BJ (cell line): ENCODE data around the gene UNG. TPM values are rescaled to one million over a fixed set of nuclear protein-coding genes. Genes with fewer than 3 reads are reported as not detected.

ENCODE experiments used
- CTCF ChIA-PET: fragments of 350-600 bp; formaldehyde crosslinking; extraction: SDS; loops from one replicate; lab custom pipeline; 2021; ENCODE audit warnings: antibody characterized with exemption, inconsistent platforms; lab: Yijun Ruan, JAX
- POLR2A ChIA-PET: fragments of 300-600 bp; sonication (Branson Sonifier 250); formaldehyde crosslinking; extraction: SDS; loops from one replicate; lab custom pipeline; 2021; ENCODE audit warnings: antibody characterized with exemption; lab: Charles Lee
- DNase-seq: peaks from one replicate; pipeline ENCODE4 v3.0.0-alpha.2; 2011; ENCODE audit warnings: low read depth
- H3K27me3 ChIP-seq: 2 replicates; pipeline ENCODE4 v1.6.0; 2011; ENCODE audit warnings: low read length; ENCODE audit not compliant: control insufficient read depth, insufficient read depth
- H3K36me3 ChIP-seq: 2 replicates; pipeline ENCODE4 v1.5.1; 2011; ENCODE audit warnings: low read length; ENCODE audit not compliant: control insufficient read depth, insufficient read depth
- H3K4me3 ChIP-seq: 2 replicates; pipeline ENCODE4 v1.5.1; 2011; ENCODE audit warnings: low read depth, mild to moderate bottlenecking, control low read depth, low read length
- CTCF ChIP-seq: IDR thresholded peaks from 2 replicates; pipeline ENCODE4 v1.5.1; 2011; ENCODE audit warnings: low read depth, mild to moderate bottlenecking, control low read depth, inconsistent platforms, low read length, moderate library complexity; ENCODE audit not compliant: insufficient read depth
- polyA plus RNA-seq: library from polyadenylated mRNA; depleted of rRNA; stranded (reverse); fragments of >200 nt; gene quantifications from 2 replicates; pipeline ENCODE4 v1.2.3, GENCODE V29; 2011

Gene UNG
- polyA plus RNA-seq, 1 experiment = 10.4 TPM

GRCh38 chr12:109088818-109089217, 8.6 kb upstream of the UNG start:
- Histone ChIP-seq H3K36me3 (peaks cover 11% of the 10 kb centered on the region), H3K27me3 (no peaks in the 10 kb centered on the region), H3K4me3 (no peak overlapping the region)
- no peak for DNase-seq
- POLR2A ChIA-PET = no interaction called here
- no peak for TF ChIP-seq CTCF
- CTCF ChIA-PET = interaction anchor here (1.5 to 1.9 kb wide), 2 partner anchors 23 kb away, joined by 4 to 5 read pairs; no protein-coding TSS in a partner anchor

DNA sequence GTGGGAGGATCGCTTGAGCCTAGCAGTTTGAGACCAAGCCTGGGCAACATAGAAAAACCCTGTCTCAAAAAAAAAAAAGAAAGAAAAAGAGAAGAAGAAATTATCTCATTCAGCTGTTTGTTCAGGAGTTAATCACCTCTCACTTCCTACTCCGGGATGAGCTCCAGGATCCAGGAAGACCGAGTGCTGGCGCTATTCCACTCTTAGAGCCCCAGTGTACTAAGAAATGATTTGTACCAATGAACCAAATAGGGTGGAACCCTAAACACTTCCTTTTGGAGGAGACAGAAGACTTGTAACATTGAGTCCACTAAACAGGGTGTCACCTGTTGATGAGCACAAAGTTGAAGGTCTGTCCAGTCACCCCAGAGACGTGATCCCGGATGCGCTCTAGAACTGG, 7.7 kb upstream of the UNG start:
- TF ChIP-seq CTCF = no peak
- DNase-seq = no peak
- H3K4me3 ChIP-seq = no peak overlapping the region
- H3K36me3 ChIP-seq = peaks cover 10% of the 10 kb centered on the region
- ChIA-PET CTCF (interaction anchor here (1.5 kb wide), 1 partner anchor 22 kb away, joined by 4 read pairs; no protein-coding TSS in a partner anchor), POLR2A (no interaction called here)
- H3K27me3 ChIP-seq = no peaks in the 10 kb centered on the region

DNA sequence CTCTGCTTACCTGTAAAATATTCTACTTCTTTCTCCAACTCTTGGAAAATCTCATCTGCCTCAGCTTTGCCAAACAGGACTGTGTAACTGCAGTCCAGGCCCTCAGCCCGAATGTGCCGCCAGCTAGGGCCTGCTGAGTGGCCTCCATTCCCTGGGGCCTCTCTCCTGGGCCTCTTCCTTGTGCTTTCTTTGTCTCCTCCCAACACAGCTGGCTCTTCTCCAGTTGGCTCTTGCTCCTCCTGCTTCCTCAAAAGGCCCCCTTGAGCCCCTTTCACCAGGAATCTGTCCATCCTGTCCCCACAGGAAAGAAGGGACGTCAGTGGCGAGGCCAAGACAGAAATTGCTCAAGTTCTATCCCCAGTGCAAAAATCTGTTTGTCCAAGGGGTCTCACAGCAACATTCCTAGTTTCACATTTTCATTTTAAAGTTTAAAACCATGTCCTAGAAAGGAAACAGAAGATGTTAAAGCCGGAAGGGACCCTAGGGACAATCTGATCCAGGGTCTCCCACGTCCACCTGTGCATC, 4.8 kb upstream of the UNG start:
- DNase-seq = no peak
- CTCF ChIA-PET = interaction anchor here (0.7 to 1.8 kb wide), 19 partner anchors 8 to 522 kb away, joined by 3 to 8 read pairs (median 4); partner anchors contain the start of gene SVOP
- Histone ChIP-seq H3K27me3 (no peaks in the 10 kb centered on the region), H3K36me3 (peaks cover 4% of the 10 kb centered on the region; the same call in 1 of the 2 replicates), H3K4me3 (peak overlapping the region; percentile 58)
- TF ChIP-seq CTCF = no peak
- POLR2A ChIA-PET = interaction anchor here (0.5 kb wide), 1 partner anchor 253 kb away, joined by 3 read pairs; no protein-coding TSS in a partner anchor

DNA sequence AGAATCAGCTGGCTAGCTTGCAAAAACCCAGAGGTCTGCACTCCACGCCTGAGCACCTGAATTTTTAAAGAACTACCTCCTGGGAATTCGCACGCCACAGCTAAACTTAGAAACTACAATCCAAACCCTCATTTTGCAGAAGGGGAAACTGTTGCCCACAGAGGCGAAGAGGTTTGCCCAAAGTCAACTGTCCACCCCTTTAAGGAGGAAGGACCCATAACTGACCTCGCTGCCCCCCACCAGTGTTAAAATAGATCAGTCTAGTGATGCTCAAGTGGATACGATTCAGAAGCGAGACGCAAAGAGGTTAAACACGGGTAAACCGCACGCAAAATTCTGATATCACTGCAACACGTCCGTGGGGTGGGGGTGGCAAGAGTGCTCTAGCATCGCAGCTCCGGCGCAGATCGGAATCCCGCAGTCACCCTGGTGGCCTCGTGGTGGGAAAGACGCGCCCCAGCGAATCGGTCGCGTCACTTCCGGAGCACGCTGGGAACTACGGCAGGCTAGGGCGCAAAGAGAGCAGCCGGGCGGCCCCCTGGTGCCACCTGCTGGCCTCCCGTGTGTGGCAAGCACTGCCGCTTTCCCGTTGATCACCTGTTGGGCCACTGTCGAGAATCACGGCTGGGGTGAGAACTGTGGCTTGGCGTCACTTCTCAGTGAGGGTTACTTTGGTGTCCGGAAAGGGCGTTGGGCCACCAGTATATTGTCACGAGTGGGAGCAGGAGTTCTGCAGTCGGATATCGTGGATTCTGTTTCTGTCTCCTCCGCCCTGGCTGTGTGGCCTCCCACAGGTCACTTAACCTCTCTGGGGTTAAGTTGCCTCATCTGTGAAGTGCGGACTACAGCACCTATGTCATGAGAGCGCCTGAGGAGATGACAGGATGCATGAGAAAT, 4.1 kb upstream of the UNG start, which contains the start of gene ALKBH2:
TSS of gene ALKBH2 (minus strand) at position 451 of the 897 bp plus-strand sequence. CDS start 686 bp downstream, outside the sequence.
- Histone ChIP-seq H3K27me3 (no peaks in the 10 kb centered on the region), H3K4me3 (peak within 1 kb of the TSS; percentile 58), H3K36me3 (peaks cover 3% of the 10 kb centered on the region; the same call in 1 of the 2 replicates)
- peak; percentile 27 for DNase-seq
- CTCF ChIA-PET = interaction anchor here (0.7 to 1.8 kb wide), 22 partner anchors 8 to 523 kb away, joined by 3 to 8 read pairs (median 4); partner anchors contain the start of gene SVOP
- peak; percentile 99 for TF ChIP-seq CTCF
- POLR2A ChIA-PET = interaction anchor here (0.5 kb wide), 1 partner anchor 254 kb away, joined by 3 read pairs; no protein-coding TSS in a partner anchor

DNA sequence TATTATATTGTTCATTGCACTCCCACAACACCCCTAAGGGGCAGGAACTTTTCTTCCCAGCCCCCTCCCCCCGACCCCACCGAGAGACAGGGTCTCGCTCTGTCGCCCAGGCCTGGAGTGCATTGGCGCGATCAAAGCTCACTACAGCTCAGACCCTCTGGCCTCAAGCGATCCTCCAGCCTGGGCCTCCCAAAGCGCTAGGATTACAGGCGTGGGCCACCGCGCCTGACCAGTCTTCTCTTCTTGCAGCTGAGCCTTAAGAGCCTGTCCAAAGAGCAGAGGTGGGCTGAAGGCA, 310 bp upstream of the UNG start:
- no peaks in the 10 kb centered on the region for H3K27me3 ChIP-seq
- peaks cover 1% of the 10 kb centered on the region; the same call in 1 of the 2 replicates for H3K36me3 ChIP-seq
- CTCF ChIA-PET = interaction anchor here (0.6 kb wide), 1 partner anchor 1279 kb away, joined by 3 read pairs; no protein-coding TSS in a partner anchor
- no peak for DNase-seq
- POLR2A ChIA-PET = no interaction called here
- TF ChIP-seq CTCF = no peak
- peak overlapping the region; percentile 50 for H3K4me3 ChIP-seq
